HG02763 (cell line): ENCODE data around the gene PXDN.
"Not testable (repeated sequence)": the region's sequence is repeated elsewhere in the genome, so short reads cannot be mapped to it uniquely, and the experiment has no call there.

ENCODE experiments used
- ATAC-seq: cut with Tn5 transposase; IDR thresholded peaks from one replicate; pipeline ENCODE4 v1.9.1; 2021; ENCODE audit warnings: mild to moderate bottlenecking, moderate library complexity; ENCODE audit not compliant: unreplicated experiment

Gene PXDN, protein sequence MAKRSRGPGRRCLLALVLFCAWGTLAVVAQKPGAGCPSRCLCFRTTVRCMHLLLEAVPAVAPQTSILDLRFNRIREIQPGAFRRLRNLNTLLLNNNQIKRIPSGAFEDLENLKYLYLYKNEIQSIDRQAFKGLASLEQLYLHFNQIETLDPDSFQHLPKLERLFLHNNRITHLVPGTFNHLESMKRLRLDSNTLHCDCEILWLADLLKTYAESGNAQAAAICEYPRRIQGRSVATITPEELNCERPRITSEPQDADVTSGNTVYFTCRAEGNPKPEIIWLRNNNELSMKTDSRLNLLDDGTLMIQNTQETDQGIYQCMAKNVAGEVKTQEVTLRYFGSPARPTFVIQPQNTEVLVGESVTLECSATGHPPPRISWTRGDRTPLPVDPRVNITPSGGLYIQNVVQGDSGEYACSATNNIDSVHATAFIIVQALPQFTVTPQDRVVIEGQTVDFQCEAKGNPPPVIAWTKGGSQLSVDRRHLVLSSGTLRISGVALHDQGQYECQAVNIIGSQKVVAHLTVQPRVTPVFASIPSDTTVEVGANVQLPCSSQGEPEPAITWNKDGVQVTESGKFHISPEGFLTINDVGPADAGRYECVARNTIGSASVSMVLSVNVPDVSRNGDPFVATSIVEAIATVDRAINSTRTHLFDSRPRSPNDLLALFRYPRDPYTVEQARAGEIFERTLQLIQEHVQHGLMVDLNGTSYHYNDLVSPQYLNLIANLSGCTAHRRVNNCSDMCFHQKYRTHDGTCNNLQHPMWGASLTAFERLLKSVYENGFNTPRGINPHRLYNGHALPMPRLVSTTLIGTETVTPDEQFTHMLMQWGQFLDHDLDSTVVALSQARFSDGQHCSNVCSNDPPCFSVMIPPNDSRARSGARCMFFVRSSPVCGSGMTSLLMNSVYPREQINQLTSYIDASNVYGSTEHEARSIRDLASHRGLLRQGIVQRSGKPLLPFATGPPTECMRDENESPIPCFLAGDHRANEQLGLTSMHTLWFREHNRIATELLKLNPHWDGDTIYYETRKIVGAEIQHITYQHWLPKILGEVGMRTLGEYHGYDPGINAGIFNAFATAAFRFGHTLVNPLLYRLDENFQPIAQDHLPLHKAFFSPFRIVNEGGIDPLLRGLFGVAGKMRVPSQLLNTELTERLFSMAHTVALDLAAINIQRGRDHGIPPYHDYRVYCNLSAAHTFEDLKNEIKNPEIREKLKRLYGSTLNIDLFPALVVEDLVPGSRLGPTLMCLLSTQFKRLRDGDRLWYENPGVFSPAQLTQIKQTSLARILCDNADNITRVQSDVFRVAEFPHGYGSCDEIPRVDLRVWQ (N-terminal part only)

DNA sequence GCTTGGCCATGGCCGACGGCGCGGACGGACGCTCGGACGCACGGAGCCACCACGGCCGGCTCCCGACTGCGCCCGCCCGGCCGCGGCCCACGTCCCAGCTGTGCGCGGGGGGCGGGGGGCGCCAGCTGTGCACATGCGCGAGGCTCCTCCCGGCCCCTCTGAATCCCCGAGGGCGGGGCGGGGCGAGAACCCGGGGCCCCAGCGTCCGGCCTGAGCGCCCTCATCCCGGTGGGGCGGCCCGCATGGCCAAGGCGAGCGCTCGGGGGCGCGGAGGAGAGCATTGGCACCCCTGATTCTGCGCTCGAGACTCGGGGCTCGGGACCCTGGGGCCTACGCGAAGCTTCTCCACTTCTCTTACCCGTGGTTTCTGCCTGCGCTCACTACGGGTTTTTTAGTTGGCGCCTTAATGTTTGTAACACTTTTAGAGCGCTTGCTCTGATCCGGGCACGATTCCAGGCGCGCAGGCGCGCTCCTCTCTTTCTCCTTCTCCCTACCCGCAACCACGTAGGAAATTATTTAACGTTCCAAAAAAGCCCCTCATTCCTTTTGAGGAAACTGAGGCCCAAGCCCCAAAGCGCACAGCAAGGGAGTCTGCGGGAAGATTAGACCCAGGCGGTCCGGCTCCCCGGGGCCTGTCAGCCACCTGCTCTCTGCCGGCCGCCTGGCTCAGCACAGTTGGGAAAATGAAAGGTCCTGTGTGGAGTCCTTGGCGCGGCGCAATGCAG lies at the start of gene PXDN:
Gene PXDN (minus strand): TSS at position 70 of the 725 bp plus-strand sequence. CDS start 60 bp downstream, at position 10.
- no peak for ATAC-seq

DNA sequence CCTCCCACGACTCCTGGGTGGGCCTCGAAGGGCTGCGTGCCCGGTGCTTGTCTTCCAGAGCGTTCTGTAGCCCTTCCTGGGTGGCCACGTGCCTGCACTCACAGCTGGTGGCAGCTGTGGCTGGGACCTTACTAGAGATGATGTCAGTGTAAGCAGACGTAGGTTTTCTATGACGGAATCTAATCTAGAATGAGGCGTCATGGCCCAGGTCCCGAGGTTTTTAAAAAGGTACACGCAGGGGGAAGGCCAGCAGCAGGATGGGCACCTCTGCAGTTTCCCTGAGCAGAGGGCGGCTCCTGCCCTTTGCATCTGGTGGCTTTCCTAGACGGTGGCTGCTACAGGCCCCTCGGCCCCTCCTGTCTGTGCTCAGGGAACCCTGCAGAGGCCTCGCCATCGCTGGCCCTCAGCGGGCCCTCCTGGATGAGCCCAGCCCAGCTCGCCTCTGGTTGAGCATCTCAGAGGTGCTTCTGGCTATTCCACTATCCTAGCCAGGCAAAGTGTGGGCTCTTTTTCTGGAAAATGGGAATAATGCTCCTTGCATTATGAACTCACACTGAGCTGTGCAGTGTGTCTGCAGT lies 49.6 kb upstream of the PXDN start:
- ATAC-seq = no peak

DNA sequence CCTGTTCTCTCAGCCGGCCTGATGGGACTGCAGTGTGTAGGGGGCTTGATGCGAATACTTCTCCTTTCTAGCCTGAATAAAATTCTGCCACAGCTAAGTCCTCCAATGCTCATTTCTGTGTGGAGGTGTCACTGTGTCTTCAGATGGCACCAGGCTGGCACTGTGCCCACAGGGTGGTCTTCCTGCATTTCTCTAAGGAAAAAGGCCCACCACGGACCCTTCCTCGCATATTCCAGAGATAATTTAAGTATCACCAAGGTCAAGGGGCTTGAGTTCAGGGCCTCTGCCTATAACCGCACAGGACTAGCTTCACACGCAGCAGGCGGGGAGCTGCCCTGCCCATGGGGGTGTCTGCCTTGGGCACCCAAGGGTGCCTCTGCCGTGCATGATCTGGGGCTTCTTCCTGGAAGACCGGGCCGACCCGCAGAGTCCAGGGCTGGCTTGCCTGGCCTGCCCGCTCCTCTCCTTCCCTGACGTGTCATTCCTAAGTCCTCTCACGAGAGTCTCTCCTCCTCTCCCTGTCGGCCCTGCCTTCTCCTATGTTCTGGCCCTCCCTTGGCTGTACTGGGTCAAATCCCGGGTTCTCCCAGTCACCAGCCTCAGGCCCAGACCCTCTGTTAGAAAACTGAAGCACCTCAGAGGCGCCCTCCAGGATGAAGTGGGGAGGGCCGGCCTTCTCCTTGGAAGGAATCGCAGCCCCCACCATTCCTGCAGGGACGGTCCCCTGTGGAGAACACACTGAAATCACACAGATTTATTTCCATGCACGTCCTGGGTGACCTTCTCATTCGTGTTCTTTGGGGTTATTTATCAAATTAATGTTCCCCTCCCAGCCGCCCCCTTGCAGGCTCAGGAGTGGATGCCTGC lies 48.9 kb upstream of the PXDN start:
- no peak for ATAC-seq

DNA sequence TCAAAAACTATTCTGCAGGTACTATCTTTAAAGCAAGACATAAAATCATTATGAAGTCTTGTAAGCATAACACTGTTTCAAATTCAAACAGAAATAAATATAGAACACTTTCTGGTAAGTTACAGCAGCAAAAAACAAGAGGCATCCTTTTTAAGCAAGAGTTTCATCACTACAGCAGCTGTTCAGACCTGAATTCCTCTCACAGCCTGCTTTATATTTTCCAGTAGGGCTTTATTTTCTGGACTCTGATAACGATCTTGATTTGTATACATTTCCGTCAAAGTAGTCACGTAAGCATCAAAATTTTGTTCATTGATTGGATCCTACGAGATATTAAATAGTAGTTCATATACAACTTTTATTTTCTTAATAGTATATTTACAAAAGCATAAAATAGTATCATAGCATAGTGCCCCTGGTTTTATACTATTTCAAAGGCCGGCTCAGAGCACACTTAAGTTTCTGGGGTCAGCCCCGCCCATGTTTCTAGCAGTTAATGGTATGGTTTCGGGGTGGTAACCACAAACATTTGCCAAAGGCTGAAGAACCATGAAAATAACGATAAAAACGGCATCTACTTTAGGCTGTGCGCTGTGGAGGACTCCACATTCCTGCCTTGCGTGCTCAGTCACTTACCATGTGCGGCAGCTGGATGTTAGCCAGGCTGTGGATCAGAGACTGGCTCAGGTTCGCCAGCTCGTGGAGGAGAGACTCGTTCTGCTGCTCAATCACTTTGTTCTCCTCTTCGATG lies 47.5 kb upstream of the PXDN start:
- no peak for ATAC-seq

DNA sequence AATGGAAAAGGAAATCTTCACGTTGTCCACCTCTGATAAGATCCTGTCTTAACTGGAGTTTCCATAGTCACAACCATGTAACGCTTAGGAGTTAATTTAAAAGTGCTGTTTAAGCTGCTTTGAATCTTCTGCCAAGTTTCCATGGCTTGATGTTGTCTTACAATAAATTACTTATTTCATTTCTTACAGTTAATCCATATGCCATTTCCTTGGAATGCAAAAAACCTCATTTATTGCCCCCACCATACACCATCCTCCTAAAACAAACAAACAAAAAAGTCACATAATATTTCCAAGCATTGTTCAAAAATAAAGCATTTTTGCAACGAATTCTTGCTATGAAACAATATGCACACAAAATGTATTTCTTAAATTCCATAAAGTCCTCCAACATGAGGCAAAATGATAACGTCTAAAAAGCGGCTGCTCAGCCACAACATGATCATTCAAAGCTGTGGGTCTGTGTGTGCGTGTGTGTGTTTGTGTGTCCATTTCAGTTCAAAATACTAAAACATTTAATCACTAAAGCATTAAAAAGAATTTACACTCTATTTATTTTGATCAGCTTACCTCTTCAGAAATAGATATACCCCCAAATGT lies 46.8 kb upstream of the PXDN start:
- ATAC-seq = no peak

DNA sequence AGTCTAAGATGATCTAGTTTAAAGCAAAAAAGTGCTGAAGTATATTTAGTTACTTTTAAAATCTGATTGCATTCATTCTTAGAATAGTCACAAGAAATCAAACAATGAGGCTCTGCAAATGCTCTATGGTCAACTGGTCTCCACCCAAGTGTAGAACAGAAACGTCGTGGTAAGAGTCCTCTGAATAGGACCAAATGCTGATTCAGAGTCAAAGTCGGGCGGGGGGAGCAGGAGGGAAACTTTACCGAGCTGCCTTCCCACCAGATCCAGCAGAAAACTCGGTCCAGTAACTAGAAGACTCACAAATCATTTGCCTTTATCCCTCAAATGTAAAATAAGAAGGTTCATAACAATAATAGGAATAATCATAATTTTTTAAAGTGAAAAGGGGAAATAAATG lies 46.2 kb upstream of the PXDN start:
- ATAC-seq = no peak

DNA sequence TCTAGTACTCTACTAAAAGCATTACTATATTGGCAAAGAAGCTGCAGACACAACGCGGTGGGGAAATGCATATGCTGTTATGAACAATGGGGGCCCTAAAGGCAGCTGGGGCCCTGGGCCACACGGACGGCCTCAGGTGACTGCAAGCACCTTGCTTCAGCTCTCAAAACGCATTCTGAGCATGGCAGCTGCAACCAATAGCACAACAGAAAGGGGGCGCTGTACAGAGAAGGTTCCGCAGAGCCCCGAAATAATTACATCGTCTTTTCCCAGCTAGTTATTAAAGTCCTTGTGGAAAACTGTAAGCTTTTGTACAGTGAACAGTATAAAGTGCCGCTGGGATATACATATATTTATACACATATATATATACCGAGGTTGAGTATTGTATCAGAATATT lies 45.3 kb upstream of the PXDN start:
- no peak for ATAC-seq

DNA sequence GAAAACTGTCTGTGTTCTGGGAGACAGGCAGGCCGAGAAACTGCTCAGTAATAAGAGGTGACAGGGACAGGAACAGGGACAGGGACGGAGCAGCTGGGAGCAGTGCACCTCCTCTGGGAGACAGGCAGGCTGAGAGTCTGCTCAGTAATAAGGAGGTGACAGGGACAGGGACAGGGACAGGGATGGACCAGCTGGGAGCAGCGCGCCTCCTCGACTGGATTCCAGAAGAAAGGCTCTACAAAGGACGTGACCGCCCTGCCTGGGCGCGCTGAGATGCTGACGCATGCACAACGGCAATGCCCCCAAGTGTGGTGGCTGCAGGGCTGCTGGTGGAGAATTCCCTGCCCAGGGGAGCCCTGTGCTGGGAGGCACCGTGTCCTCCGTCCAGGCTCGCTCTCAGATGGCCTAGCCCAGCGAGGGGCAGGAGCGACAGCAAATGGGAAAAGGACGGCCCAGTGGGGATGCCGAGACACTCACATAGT lies 44.2 kb upstream of the PXDN start:
- ATAC-seq = no peak

DNA sequence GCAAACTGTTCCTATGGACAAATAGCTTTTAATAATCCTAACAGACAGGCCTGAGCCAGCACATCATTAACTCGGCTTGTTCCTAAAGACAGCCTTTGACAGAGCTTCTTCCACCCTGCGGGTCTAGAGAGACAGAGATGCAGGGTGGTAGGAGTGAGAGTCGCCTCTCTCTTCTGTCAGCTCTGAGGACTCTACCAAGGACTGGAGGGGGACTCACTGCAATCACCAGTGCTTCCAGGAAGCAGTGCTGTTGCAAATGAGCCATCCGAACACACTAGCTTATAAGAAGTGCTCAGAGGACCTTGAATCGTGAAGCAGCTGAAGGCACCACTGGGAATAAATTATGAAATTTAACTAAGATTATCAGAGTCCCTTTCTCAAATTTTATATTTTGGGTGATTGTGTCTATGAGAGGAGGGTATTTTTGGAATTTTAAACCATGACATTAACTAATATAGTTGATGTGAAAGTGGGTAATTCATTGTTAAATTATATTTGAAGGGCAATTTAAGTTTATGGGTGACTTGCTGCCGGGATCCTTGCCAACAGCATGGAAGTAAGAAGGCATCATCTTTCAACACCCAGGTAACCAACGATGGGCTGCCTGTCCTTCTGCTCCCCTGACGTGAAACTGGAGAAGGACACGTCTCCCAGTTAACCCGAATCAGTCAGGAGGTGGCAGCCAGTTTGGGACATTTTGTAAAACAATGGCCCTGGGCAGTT lies 43.6 kb upstream of the PXDN start:
- no peak for ATAC-seq

DNA sequence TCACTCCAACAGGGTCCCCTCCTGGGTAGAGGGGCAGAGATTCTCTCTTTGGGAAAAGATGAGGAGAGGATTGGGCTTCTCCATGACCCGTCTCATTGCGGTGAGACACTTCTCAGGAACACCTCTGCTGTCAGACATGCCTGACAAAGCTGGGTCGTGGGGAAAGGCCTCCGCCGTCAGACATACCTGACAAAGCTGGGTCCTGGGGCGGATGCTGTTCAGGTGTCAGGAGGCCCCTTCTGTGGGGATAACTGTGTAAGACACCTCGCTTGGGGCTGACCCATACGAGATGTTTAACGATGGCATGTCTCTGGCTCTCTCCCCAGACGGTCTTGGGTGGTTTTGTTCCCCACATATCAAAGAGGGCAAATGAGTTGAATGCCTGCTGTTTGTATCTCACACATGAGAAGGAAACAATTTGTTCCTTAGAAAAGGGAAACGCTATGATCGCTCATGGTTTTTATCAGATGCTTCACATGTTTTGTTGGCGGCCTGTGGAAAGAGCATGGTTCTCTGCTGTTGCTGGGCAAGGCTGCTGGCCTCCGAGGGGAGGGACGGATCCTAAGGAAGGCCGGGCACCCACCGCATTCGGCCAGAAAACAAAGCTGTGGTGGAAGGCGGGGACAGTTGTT lies 40.8 kb upstream of the PXDN start:
- no peak for ATAC-seq

DNA sequence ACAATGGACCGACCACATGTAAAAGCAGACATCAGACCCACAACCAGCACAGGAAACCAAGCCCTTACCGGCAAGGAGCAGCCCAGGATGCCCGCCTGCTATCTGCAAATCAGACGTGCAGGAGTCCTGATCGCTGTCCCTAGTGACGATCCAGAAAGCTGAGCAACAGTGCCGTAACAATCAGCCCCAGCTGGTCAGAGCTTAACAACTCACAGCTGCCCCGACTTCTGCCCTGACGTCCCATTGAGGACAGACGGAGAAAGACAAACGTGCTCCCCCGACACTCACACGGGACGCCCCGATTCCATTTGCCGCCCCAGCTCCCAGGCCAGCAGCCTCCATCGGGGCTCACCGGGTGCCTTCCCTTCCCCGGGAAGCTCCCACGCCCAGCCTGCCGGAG lies 39.8 kb upstream of the PXDN start:
- no peak for ATAC-seq

DNA sequence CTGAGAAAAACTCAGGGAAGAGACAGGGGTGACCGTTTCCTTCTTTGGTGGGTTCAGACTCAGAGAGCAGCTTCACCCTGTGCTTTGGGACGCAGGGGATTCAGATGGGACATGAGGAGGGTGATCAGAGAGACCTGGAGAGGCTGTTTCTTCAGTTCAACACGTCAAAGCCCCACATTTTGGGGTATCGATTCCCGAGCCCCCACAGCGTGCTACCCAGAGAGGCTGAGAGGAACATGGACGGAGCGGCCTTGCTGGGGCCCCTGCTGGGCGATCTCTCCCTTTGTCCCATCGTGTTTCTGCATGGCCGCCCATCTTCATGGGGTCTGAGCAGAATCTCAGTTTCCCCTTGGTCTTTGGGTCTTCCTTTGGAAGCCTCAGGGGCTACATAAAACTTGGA lies 38.2 kb upstream of the PXDN start:
- no peak for ATAC-seq

DNA sequence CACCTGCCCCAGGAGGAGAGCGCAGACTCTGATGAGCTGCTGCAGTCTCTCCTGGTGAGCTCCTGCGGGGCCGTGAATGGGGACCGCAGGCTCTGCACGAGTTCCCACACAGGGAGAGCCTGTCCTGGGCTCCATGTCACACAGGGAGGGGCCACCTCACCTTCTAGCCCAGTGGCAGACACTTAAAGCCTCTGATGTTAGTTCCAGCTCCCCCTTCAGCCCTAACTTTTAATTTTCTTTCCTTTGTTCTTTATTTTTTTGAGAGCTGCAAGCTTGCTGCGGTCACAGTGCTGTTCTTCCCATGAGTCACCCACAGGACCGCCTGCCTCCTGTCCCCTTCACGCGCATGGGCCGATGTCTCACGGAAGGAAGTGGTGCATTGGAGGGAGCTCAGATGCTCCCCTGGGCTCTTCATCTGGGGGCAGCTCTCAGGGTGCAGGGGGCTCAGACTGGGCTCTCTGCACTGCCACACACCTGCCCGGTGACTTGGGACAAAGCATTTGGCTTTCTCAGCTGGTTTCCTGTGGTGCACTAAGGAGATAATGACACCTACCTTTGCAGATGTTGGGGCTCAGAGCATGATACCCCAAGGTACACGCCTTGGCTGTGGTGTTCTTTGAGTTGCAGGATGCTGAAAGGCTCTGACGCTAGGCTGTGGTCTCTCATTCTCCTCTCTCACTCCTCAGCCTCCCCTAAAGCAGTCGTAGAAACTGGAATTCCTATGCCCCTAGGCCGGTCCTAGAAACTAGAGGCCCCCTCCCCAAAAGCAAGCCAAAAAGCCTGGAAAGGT lies 37.2 kb upstream of the PXDN start:
- ATAC-seq = no peak

DNA sequence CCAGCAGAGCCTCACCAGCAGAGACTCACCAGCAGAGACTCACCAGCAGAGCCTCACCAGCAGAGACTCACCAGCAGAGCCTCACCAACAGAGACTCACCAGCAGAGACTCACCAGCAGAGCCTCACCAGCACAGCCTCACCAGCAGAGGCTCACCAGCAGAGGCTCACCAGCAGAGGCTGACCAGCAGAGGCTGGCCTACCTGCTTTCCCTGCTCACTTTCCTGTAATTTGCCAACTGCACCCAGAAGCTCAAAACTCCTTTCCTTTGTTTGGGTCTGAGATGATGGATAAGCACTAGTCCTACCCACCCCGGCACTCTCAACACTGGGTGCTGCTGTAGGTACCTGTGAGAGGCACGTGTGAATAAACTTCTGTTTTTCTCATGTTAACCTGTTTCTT lies 36.4 kb upstream of the PXDN start:
- ATAC-seq = no peak

DNA sequence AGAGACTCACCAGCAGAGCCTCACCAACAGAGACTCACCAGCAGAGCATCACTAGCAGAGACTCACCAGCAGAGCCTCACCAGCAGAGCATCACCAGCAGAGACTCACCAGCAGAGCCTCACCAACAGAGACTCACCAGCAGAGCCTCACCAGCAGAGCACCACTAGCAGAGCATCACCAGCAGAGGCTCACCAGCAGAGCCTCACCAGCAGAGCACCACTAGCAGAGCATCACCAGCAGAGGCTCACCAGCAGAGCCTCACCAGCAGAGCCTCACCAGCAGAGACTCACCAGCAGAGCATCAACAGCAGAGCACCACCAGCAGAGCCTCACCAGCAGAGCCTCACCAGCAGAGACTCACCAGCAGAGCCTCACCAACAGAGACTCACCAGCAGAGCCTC lies 35.7 kb upstream of the PXDN start:
- not testable (repeated sequence) for ATAC-seq

DNA sequence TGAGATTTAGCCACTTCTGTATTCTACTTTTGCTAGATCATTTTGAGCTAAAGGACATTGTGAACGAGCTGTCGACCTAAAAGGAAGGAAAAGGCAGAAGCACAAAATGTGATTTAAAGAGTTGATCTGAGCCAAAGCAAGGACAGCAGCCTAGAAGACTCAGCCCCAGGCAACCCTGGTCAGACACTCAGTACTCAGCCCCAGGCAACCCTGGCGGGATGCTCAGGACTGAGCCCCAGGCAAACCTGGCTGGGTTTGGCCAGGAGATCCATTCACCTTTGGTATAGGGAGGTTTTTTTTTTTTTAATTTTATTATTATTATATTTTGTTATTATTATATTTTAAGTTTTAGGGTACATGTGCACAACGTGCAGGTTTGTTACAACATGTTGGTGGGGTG lies 34.3 kb upstream of the PXDN start:
- ATAC-seq = no peak
